ENCODE data around the gene SELENOT. TPM values are rescaled to one million over a fixed set of nuclear protein-coding genes. Genes with fewer than 3 reads are reported as not detected.

The SELENOT gene
- total and polyA plus RNA-seq, 8 donors: 62.7 to 163 (median 78.0) TPM

GRCh38 chr3:150626148-150626930 lies 23.2 kb downstream of the SELENOT start:
- no peak for ATAC-seq
- H3K9me3 ChIP-seq: no peaks in the 10 kb centered on the region
- H3K36me3 ChIP-seq: peaks cover 0 to 62% of the 10 kb centered on the region in 2 donors
- no peak overlapping the region for H3K4me3 ChIP-seq
- intact Hi-C loops (cut with DNase I): no loop called here
- TF ChIP-seq CTCF (IDR thresholded peaks at IDR 0.05): no peak
- no peaks in the 10 kb centered on the region for H3K27me3 ChIP-seq
- H3K4me1 ChIP-seq: peaks cover 0 to 8% of the 10 kb centered on the region in 2 donors
- H3K27ac ChIP-seq: no peak overlapping the region
- DNase-seq: no peak

- Histone ChIP-seq H3K27me3 (no peaks in the 10 kb centered on the region), H3K9me3 (no peaks in the 10 kb centered on the region), H3K27ac (no peak overlapping the region), H3K36me3 (peaks cover 0 to 65% of the 10 kb centered on the region in 2 donors), H3K4me3 (no peak overlapping the region), H3K4me1 (no peaks in the 10 kb centered on the region)
- no peak for TF ChIP-seq CTCF (IDR thresholded peaks at IDR 0.05)
- intact Hi-C loops (cut with DNase I): no loop called here
- DNase-seq: peak in 2 of 4 donors; percentile 20 to 45
- ATAC-seq: no peak
Measured at GRCh38 chr3:150627557-150627956, 24.4 kb downstream of the SELENOT start.

- H3K4me3 ChIP-seq: no peak overlapping the region
- ATAC-seq: no peak
- H3K9me3 ChIP-seq: no peaks in the 10 kb centered on the region
- intact Hi-C loops (cut with DNase I): no loop called here
- no peak for TF ChIP-seq CTCF (IDR thresholded peaks at IDR 0.05)
- peaks cover 0 to 45% of the 10 kb centered on the region in 2 donors for H3K36me3 ChIP-seq
- DNase-seq: no peak
- no peaks in the 10 kb centered on the region for H3K27me3 ChIP-seq
- H3K27ac ChIP-seq: no peak overlapping the region
- peaks cover 0 to 5% of the 10 kb centered on the region in 2 donors for H3K4me1 ChIP-seq
Measured at GRCh38 chr3:150631515-150632221, 28.5 kb downstream of the SELENOT start.

- no peak overlapping the region for H3K27ac ChIP-seq
- no peak for DNase-seq
- ATAC-seq: no peak
- intact Hi-C loops (cut with DNase I): no loop called here
- TF ChIP-seq CTCF (IDR thresholded peaks at IDR 0.05): no peak
- H3K27me3 ChIP-seq: no peaks in the 10 kb centered on the region
- peaks cover 0 to 5% of the 10 kb centered on the region in 2 donors for H3K4me1 ChIP-seq
- no peaks in the 10 kb centered on the region for H3K9me3 ChIP-seq
- H3K4me3 ChIP-seq: no peak overlapping the region
- H3K36me3 ChIP-seq: peaks cover 0 to 15% of the 10 kb centered on the region in 2 donors
Measured at GRCh38 chr3:150635076-150635475, 32.0 kb downstream of the SELENOT start.

- ATAC-seq: no peak
- H3K27ac ChIP-seq: no peak overlapping the region
Measured at GRCh38 chr3:150635526-150635925, 32.4 kb downstream of the SELENOT start.

More at GRCh38 chr3:150635526-150635925, 32.4 kb downstream of the SELENOT start:
- no peak overlapping the region for H3K4me3 ChIP-seq
- peak in 1 of 4 donors; percentile 5 for DNase-seq
- intact Hi-C loops (cut with DNase I): no loop called here
- no peak for TF ChIP-seq CTCF (IDR thresholded peaks at IDR 0.05)
- H3K9me3 ChIP-seq: no peaks in the 10 kb centered on the region
- H3K36me3 ChIP-seq: peaks cover 0 to 12% of the 10 kb centered on the region in 2 donors
- H3K27me3 ChIP-seq: no peaks in the 10 kb centered on the region
- peaks cover 0 to 5% of the 10 kb centered on the region in 2 donors for H3K4me1 ChIP-seq

All from left lung (tissue), 10 donors.